CD4-positive, alpha-beta T cell treated with Interleukin-4 for 4 hours (primary cell): ENCODE data around the gene ADGRB3.

Source experiments
- DNase-seq: peaks from one replicate; pipeline ENCODE4 v3.0.0-alpha.2; 2020

Gene ADGRB3

DNA sequence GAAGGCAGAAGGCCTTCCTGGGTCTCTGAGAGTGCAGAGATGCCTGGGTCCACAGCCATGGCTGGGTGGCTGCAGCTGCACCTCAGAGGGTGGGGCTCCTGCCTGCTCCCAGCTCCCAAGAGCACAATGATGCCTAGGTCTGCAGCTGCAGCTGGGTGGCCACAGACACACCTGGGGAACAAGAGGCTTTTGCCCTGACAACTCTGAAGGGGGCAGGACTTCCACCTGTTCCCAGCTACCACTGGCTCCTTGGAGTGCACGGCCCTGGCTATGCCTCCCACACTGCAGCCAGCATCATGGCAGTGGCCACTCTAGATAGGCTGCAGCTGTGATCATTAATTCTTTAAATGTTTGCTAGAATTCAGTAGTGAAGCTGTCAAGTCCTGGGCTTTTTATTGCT, 511.3 kb downstream of the ADGRB3 start:
- no peak for DNase-seq

- DNase-seq: no peak
These were observed 520.4 kb downstream of the ADGRB3 start for GRCh38 chr6:69155467-69155866.

DNA sequence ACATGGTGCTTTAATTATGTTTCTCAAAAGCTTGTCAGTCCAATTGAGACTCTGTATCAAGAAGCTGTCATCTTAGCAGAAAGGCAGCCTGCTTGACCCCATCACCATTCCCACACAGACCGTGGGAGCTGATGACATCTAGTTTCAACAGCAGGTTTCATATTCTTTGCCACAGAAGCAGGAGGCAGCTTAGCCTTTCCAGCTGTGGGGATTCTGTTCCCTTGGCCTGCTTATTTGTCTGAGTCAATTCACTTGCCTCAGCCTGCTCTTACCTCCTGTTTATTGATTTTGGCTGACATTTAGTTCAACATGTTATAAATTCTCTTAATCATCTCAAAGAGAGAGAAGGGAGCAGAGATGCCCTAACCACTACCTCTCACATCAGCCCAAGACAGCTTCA, 527.7 kb downstream of the ADGRB3 start:
- DNase-seq: no peak

DNA sequence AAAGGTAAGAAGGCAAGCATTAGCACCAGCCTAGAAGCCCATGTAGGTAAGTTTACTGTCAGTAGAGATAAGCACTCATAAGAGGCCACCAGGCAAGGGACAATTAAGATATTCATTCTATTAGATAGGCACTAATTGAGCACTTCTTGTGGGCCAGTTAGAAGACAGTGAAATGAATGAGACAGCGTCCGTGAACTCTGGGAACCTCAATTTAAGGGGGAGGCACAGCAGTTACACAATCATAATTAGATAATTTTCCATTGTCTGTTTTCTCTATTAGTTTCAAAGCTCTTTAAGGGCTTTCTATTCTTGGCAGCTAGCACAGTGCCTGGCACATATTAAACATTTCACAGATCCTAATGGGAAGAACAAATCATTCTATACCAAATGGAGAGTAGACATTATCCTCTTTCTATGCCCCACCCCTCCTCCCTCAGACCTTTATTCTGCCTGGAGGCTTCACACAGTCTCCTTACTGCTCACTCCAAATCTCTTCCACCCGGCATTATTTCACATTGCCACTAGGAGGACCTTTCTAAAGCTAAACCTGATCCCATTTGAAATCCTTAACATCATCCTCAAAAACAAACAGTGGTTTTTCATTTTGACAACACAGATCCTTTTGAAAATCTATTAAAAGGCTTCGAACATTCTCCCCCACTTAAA, 529.6 kb downstream of the ADGRB3 start:
- DNase-seq: no peak

- no peak for DNase-seq
These were observed 544.6 kb downstream of the ADGRB3 start for GRCh38 chr6:69179681-69180080.

DNA sequence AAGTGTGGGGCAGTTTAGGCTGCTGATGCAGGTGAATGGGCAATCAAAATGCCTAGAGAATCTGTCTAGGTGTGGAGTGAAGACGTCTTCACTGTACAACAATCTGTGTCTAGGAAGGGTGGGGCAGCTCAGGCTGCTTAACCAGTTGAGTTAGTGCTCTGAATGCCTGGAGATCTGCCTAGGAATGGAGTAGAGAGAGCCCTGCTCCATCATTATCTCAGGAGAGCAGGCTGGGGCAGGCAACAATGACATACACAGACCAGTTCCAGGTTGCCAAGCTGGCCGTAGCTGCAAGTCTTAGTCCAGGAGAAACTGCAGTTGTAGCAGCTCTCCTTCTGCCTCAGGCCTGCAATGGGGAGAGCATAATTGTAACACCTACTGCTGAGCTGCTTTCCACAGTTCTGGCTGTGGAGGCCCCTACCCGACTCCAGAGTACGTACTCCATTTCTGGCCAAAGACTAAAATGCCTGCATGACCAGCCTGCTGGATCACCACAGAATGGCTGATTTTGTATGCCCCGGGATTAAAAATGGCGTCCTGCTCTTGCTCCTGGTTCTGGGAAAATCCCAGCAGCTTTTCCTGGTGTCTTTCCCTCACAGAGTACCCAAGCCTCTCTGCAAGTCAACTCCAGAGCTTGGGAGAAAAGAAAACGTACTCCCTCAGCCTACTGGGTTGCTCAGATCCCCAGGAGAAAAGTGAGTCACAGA, 545.4 kb downstream of the ADGRB3 start:
- DNase-seq: no peak

DNA sequence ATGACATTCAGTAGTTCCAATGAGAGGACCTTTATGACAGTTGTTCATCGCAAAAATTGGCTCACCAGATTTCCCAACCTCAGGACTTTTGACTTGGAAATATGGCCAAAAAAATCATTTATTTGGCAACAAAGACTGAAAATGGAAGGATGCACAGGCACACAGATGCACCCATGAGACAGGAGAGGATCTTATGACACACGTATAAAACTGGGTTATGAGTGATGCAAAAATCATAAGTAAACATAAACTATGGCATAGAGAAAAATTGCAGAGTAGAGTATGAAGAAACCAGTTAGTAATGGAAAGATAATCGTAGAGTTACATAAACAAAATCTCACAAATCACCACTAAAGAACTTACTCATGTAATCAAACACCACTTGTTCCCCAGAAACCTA, 546.9 kb downstream of the ADGRB3 start:
- DNase-seq: no peak

GRCh38 chr6:69185276-69185675, 550.2 kb downstream of the ADGRB3 start:
- no peak for DNase-seq

DNA sequence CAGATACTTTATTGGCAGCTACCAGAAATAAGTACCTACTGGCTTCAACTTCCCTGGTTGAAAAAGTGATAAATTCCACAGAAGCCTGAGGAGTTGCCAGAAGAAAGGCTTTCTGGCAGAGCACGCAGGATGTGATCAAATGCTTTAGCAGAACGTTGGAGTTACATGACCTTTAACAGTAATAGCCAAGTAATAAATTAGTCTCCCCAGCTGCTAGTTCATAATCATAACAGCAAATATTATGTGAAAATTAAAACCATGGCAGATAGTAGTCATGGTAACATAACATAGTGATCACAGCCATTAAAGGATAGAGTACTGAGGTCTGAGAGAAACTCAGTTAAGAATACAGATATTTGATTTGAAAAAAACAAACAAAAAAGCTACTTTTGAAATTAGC, 567.7 kb downstream of the ADGRB3 start:
- DNase-seq: no peak

GRCh38 chr6:69216127-69216526, 581.0 kb downstream of the ADGRB3 start:
- DNase-seq: no peak

GRCh38 chr6:69217343-69217742, 582.3 kb downstream of the ADGRB3 start:
- no peak for DNase-seq

- DNase-seq: no peak
These were observed 585.3 kb downstream of the ADGRB3 start for GRCh38 chr6:69220375-69220774.

GRCh38 chr6:69232008-69232407, 596.9 kb downstream of the ADGRB3 start:
- no peak for DNase-seq

GRCh38 chr6:69232496-69232895, 597.4 kb downstream of the ADGRB3 start:
- DNase-seq: no peak

DNA sequence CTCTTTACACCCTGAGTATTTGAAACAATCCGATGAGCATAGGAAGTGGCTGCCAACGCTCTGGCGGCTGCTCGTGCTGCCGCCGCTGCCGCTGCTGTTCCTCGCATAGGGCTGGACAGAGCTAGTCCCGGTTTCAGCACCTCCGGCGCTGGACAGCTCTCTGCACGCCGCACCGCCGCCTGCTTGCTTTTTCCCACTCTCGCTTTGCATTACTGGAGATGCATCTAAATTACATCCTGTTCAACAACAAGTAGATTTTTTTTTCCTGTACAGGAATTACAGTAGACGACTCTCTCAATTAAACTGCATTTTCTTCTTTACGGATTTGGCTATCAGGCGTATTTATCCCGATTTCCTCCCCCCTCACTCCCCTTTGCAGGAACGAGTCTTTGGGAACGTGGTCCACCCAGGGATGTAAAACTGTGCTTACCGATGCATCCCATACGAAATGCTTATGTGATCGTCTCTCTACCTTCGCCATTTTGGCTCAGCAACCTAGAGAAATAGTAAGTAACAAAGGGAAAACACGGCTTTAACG, 597.9 kb downstream of the ADGRB3 start:
- DNase-seq: no peak

- DNase-seq: no peak
These were observed 603.0 kb downstream of the ADGRB3 start for GRCh38 chr6:69238067-69238466.

- no peak for DNase-seq
These were observed 611.9 kb downstream of the ADGRB3 start for GRCh38 chr6:69246983-69247382.

DNA sequence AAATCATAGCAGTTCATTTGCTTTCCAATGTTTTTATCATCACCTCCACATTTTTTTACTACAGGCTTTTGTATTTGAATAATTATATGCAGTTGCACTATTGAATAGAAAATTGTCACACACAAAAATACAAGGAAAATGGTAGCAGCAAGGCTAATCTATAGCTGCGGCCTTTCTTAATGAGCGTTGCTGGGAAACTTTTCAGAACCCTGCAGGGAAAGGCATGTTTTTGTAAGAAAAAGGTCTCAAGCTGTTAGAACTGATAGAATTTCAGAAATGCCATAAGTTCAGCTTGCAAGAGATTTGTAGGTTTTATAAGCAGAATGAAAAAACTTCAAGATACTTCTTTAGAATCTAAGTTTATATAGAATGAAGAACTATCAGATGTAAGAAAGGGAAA, 625.9 kb downstream of the ADGRB3 start:
- DNase-seq: no peak

GRCh38 chr6:69263297-69263696, 628.2 kb downstream of the ADGRB3 start:
- no peak for DNase-seq

- no peak for DNase-seq
These were observed 630.0 kb downstream of the ADGRB3 start for GRCh38 chr6:69265090-69265489.

GRCh38 chr6:69265706-69266105, 630.6 kb downstream of the ADGRB3 start:
- DNase-seq: no peak

DNA sequence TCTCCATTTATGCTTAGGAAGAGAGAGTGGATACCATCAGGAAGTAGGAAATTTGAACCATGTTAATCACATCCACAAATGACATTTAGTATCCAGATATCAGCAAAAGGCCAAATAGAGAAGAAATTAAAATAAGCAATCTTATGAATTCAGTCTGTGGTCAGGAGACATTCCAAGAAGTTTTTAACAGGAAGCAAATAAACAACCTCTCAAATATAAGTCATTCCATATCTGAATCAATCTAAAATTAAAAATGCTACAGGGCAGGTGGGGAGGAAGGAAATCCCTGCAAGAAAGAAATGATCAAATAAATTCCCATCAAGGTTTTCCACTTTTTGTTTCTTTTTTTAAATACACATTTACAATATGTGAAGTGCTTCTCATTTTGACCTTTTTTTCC, 641.1 kb downstream of the ADGRB3 start:
- DNase-seq: no peak

DNA sequence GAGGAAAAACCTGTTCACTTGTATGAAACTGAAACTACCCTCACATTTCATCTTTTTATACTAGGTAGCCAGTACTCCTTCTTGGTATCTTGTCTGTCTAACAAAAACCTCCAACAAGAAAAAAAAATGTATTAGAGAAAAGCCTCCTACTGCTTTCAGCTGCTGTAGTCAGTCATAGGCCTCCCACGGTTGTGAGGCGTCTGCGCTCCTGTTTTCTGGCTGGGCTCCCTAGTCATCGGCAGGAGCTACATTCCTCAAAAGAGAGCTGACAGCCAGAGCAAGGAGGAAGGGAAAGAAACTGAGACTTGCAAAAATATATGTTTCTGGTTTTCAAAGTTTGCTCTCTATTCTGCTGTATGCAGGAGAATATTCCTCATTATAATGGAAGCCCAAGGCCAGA, 644.7 kb downstream of the ADGRB3 start:
- no peak for DNase-seq

DNA sequence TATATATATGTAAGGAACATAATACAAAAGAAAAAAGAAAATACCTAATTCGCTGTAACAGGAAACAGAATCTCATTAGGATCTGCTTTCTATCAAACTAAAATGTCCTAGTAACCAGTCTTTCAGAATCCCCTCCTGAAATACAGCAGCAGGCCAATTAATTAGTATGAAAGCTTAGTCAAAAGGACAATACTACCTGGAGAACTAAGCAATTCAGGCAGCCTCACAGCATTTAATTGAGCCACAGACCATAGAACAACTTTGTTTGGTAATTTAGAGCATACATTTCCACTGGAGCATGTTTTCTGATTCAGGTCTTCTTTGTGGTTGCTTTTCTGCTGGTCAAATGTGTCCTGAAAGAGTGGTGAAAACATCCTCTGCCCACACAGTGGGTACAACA, 645.8 kb downstream of the ADGRB3 start:
- DNase-seq: no peak
